Calu3 (cell line): ENCODE results near the gene UBE2C. TPM values are rescaled to one million over a fixed set of nuclear protein-coding genes. Genes with fewer than 3 reads are reported as not detected.

ENCODE experiments used
- BruUV-seq: library from RNA; stranded (reverse); fragments of 400-500 nt; replicated peaks from 2 replicates; lab custom pipeline; 2021; lab: Mats Ljungman, UMichigan
- CTCF ChIA-PET: fragments of 300-600 bp; sonication (Branson Sonifier 250); formaldehyde crosslinking; loops from one replicate; lab custom pipeline; 2022; ENCODE audit warnings: antibody characterized with exemption; lab: Charles Lee
- DNase-seq: peaks from one replicate; pipeline ENCODE4 v3.0.0; 2022
- H3K27ac Mint-ChIP-seq: one replicate; pipeline ENCODE4 v1.8.0; 2022; ENCODE audit warnings: mixed read lengths; ENCODE audit not compliant: unreplicated experiment
- H3K27me3 Mint-ChIP-seq: one replicate; pipeline ENCODE4 v1.8.0; 2022; ENCODE audit warnings: mixed read lengths; ENCODE audit not compliant: unreplicated experiment
- H3K36me3 Mint-ChIP-seq: one replicate; pipeline ENCODE4 v1.8.0; 2022; ENCODE audit warnings: mild to moderate bottlenecking, moderate library complexity, mixed read lengths; ENCODE audit not compliant: insufficient read depth, unreplicated experiment
- H3K4me1 Mint-ChIP-seq: one replicate; pipeline ENCODE4 v1.8.0; 2022; ENCODE audit warnings: mild to moderate bottlenecking, low read depth, mixed read lengths; ENCODE audit not compliant: unreplicated experiment
- H3K4me3 Mint-ChIP-seq: one replicate; pipeline ENCODE4 v1.8.0; 2022; ENCODE audit warnings: mild to moderate bottlenecking, low read depth, moderate library complexity, mixed read lengths; ENCODE audit not compliant: unreplicated experiment
- H3K9me3 Mint-ChIP-seq: one replicate; pipeline ENCODE4 v1.8.0; 2022; ENCODE audit warnings: low read depth, mixed read lengths; ENCODE audit not compliant: unreplicated experiment
- intact Hi-C: fragments of 100-400 bp; cut with micrococcal nuclease; formaldehyde crosslinking; loops from one replicate; pipeline ENCODE4 v1.10.0; 2022; ENCODE audit not compliant: unreplicated experiment
- total RNA-seq: library from RNA; stranded (reverse); gene quantifications from 2 replicates; pipeline ENCODE4 v1.2.3, GENCODE V29; 2022
- TF ChIP-seq, protein P1 (sequence below): fragments of 200-600 bp; IDR thresholded peaks from one replicate; pipeline ENCODE4 v1.8.0; 2022; ENCODE audit warnings: antibody characterized with exemption; ENCODE audit not compliant: unreplicated experiment

The UBE2C gene
- total RNA-seq, 1 experiment from 2014 or later = 210 TPM

DNA sequence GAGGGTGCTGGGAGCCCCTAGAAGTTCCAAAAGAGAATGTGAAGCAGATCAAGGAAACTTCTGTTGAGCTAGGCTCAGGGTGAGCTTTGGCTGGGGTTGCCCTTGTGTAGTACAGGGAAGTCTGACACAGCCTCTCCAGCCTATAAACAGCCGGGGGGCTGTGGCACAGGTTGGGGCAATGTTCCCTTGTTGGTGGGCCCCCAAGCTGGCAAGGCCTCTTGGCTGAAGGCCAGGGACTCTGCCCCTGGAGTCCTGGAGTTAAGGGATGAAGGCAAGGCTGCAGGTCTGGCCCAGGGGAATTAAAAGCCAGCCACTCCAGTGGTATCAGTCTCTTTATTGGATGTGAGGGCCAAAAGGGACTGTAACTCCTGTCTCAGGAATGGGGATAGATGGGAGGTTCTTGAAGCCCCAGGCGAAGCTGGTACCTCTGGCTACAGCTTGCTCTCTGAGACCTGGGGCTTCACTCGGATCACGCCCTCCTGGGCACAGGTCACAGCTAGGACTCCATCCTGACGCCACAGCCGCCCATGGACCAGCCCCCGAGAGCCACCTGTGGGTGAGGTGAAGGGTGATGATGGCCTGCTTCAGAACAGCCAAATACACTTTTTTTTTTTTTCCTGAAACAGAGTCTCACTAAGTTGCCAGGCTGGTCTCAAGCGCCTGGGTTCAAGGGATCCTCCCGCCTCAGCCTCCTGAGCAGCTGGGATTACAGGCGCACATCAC lies 29.1 kb downstream of the UBE2C start:
- no peak for DNase-seq
- CTCF ChIA-PET = interaction anchor here (0.6 kb wide), 1 partner anchor 1059 kb away, joined by 3 read pairs; no protein-coding TSS in a partner anchor
- BruUV-seq = no TSS peak
- TF ChIP-seq, protein P1, sequence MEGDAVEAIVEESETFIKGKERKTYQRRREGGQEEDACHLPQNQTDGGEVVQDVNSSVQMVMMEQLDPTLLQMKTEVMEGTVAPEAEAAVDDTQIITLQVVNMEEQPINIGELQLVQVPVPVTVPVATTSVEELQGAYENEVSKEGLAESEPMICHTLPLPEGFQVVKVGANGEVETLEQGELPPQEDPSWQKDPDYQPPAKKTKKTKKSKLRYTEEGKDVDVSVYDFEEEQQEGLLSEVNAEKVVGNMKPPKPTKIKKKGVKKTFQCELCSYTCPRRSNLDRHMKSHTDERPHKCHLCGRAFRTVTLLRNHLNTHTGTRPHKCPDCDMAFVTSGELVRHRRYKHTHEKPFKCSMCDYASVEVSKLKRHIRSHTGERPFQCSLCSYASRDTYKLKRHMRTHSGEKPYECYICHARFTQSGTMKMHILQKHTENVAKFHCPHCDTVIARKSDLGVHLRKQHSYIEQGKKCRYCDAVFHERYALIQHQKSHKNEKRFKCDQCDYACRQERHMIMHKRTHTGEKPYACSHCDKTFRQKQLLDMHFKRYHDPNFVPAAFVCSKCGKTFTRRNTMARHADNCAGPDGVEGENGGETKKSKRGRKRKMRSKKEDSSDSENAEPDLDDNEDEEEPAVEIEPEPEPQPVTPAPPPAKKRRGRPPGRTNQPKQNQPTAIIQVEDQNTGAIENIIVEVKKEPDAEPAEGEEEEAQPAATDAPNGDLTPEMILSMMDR = no peak
- H3K9me3 Mint-ChIP-seq = no peaks in the 10 kb centered on the region
- peaks cover 40% of the 10 kb centered on the region for H3K36me3 Mint-ChIP-seq
- H3K4me1 Mint-ChIP-seq = no peaks in the 10 kb centered on the region
- H3K4me3 Mint-ChIP-seq = no peak overlapping the region
- H3K27me3 Mint-ChIP-seq = no peaks in the 10 kb centered on the region
- H3K27ac Mint-ChIP-seq = no peak overlapping the region
- intact Hi-C loops = no loop called here

DNA sequence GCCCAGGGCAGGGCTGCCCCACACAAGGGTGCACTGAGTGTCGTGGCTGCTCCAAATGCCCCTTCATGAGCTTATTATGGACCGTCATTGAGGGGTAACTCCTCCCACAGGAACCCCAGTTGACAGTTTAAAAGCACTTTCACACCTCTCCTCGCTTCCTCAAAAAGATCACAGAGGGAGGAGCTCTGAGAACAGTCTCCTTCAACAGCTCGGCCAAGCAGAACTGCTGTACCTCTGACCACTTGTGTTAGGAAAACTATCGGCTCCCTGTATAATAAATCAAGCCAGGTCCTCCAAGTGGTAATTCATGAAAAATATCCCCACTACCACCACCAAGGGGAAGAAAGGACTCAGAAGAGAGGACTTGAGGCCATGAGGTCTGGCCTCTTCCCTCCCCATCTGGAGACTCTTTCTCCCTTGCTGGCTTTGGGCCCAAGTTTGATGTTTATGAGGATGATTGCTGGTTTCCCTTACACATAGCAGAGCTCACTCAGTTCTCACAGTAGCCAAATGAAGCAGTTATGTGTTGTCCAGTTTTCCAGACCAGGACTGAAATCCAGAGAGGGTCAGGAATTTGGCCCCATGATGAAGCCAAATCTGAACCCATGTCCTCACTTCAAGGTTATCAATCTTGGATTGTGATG lies 29.8 kb downstream of the UBE2C start:
- Mint-ChIP-seq H3K9me3 (no peaks in the 10 kb centered on the region), H3K27me3 (no peaks in the 10 kb centered on the region), H3K4me1 (no peaks in the 10 kb centered on the region), H3K4me3 (no peak overlapping the region), H3K27ac (no peak overlapping the region), H3K36me3 (peaks cover 41% of the 10 kb centered on the region)
- BruUV-seq = no TSS peak
- CTCF ChIA-PET = interaction anchor here (0.5 kb wide), 1 partner anchor 604 kb away, joined by 3 read pairs; no protein-coding TSS in a partner anchor
- DNase-seq = no peak
- intact Hi-C loops = no loop called here
- TF ChIP-seq, protein P1 = no peak

DNA sequence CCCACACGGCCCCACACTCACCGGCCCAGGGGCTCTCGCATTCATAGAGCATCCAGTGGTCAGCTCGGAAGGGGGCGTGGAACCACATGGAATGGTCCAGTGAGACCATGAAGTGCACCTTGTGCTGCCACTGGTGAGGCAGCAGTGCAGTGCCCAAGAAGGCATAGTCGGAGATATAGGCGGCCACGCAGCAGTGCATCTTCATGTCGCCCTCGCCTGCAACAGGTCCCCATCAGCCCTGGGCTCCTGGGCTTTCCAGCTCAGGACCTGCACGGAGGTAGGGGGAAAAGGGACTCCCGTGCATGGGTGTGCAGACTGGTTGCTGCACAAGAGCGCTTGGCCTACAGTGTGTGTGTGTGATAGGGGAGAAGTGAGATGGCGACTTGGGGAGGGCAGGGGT lies 31.1 kb downstream of the UBE2C start:
- peaks cover 41% of the 10 kb centered on the region for H3K36me3 Mint-ChIP-seq
- H3K9me3 Mint-ChIP-seq = no peaks in the 10 kb centered on the region
- CTCF ChIA-PET = no interaction called here
- H3K4me1 Mint-ChIP-seq = no peaks in the 10 kb centered on the region
- no peak overlapping the region for H3K4me3 Mint-ChIP-seq
- intact Hi-C loops = no loop called here
- no peak for DNase-seq
- no TSS peak for BruUV-seq
- no peaks in the 10 kb centered on the region for H3K27me3 Mint-ChIP-seq
- H3K27ac Mint-ChIP-seq = no peak overlapping the region
- TF ChIP-seq, protein P1 = no peak

DNA sequence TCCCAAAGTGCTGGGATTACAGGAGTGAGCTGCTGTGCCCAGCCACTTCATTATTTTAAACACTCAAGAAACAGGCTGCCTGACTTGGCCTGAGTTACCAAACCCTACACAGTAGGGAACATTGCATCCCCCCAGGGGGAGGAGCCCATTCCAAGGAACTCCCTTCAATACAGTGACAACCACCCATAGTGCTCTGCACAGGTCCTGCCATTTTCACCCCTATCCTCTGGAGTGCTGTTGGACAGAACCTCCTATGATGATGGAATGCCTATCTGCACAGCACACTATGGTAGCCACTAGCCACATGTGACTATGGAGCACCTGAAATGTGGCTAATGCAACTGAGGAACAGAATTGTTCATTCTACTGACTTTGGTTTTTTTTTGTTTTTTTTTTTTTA lies 33.0 kb downstream of the UBE2C start:
- DNase-seq = no peak
- H3K27me3 Mint-ChIP-seq = no peaks in the 10 kb centered on the region
- no peak overlapping the region for H3K27ac Mint-ChIP-seq
- H3K36me3 Mint-ChIP-seq = peaks cover 41% of the 10 kb centered on the region
- no peaks in the 10 kb centered on the region for H3K4me1 Mint-ChIP-seq
- H3K9me3 Mint-ChIP-seq = no peaks in the 10 kb centered on the region
- TF ChIP-seq, protein P1 = no peak
- CTCF ChIA-PET = no interaction called here
- H3K4me3 Mint-ChIP-seq = no peak overlapping the region
- BruUV-seq = no TSS peak
- intact Hi-C loops = no loop called here
